Tibial nerve (tissue), 4 donors: ENCODE results near the gene BAIAP2L1. TPM values are rescaled to one million over a fixed set of nuclear protein-coding genes. Genes with fewer than 3 reads are reported as not detected.

Experiments used
- DNase-seq, 2 donors: peaks; one replicate each; pipeline ENCODE4 v3.0.0-alpha.2; 2019; ENCODE audit warnings: low spot score in 2 of 2
- H3K27ac ChIP-seq, 4 donors: fragments of 200-600 bp; sonication (generic) in 3 of 4; one replicate each; pipeline ENCODE4 v1.5.1; 2017 to 2019; ENCODE audit warnings: mild to moderate bottlenecking in 1 of 4
- H3K27me3 ChIP-seq, 2 donors: fragments of 200-600 bp; sonication (generic) in 1 of 2; one replicate each; pipeline versions ENCODE4 v1.5.1 to v1.6.0; 2017 to 2019
- H3K36me3 ChIP-seq, 3 donors: fragments of 200-600 bp; sonication (generic); one replicate each; pipeline ENCODE4 v1.5.1; 2018 to 2019
- H3K4me1 ChIP-seq, 4 donors: fragments of 200-600 bp; sonication (generic) in 3 of 4; one replicate each; pipeline ENCODE4 v1.5.1; 2017 to 2019
- H3K4me3 ChIP-seq, 4 donors: fragments of 200-600 bp; sonication (generic) in 3 of 4; one replicate each; pipeline ENCODE4 v1.5.1; 2017 to 2019; ENCODE audit warnings: mild to moderate bottlenecking in 1 of 4, moderate library complexity in 1 of 4
- H3K9me3 ChIP-seq, 4 donors: fragments of 200-600 bp; sonication (generic) in 3 of 4; one replicate each; pipeline ENCODE4 v1.5.1; 2017 to 2019
- CTCF ChIP-seq, 5 experiments: fragments of 200-600 bp in 3 of 5; fragments of 450-650 bp in 2 of 5; sonication (generic) in 3 of 5; IDR thresholded peaks; one replicate each; pipeline ENCODE4 v1.5.1; 2016 to 2019; ENCODE audit warnings: antibody characterized with exemption in 5 of 5, mild to moderate bottlenecking in 3 of 5, moderate library complexity in 2 of 5
- EP300 ChIP-seq, 2 donors: sonication (generic); formaldehyde crosslinking; IDR thresholded peaks; one replicate each; pipeline ENCODE4 v1.6.1; 2017; ENCODE audit warnings: antibody characterized with exemption in 2 of 2, mild to moderate bottlenecking in 1 of 2
- POLR2A ChIP-seq, 2 donors: fragments of 450-650 bp; IDR thresholded peaks; one replicate each; pipeline ENCODE4 v1.6.1; 2017; ENCODE audit warnings: antibody characterized with exemption in 2 of 2, mild to moderate bottlenecking in 2 of 2, moderate library complexity in 2 of 2
- WGBS, 2 donors: methylation state at CpG; one replicate each; pipeline ENCODE4 v1.1.5; 2018; 5-methylcytosine and 5-hydroxymethylcytosine counted together
- total RNA-seq, 4 donors: library from RNA; depleted of rRNA; stranded (reverse); fragments of >200 nt; gene quantifications; one replicate each; pipeline ENCODE4 v1.1.0, GENCODE V29; 2016

BAIAP2L1 gene
- total RNA-seq, 4 donors from 2014 or later, result 0.42 to 2.7 (median 1.7) TPM

GRCh38 chr7:98372993-98373392 lies 27.9 kb downstream of the BAIAP2L1 start:
- 85 to 89% methylated on average over 3 of the region's 3 CpGs for WGBS, 2 donors
- Histone ChIP-seq H3K9me3 (no peaks in the 10 kb centered on the region), H3K4me3 (no peak overlapping the region), H3K27ac (no peak overlapping the region), H3K4me1 (no peaks in the 10 kb centered on the region), H3K27me3 (no peaks in the 10 kb centered on the region), H3K36me3 (no peaks in the 10 kb centered on the region)
- no peak for DNase-seq
- TF ChIP-seq POLR2A (IDR thresholded peaks at IDR 0.05), result no peak
- TF ChIP-seq CTCF (IDR thresholded peaks at IDR 0.05), result no peak
- TF ChIP-seq EP300 (IDR thresholded peaks at IDR 0.05), result peak in 1 of 2 donors; percentile 16

- Histone ChIP-seq H3K4me3 (no peak overlapping the region), H3K4me1 (no peaks in the 10 kb centered on the region)
- WGBS, 2 donors, result 85 to 86% methylated on average over 7 of the region's 7 CpGs
Observed at GRCh38 chr7:98369726-98370125, 31.2 kb downstream of the BAIAP2L1 start.

GRCh38 chr7:98368716-98369115 lies 32.2 kb downstream of the BAIAP2L1 start:
- DNase-seq, result no peak
- Histone ChIP-seq H3K4me3 (no peak overlapping the region), H3K4me1 (no peaks in the 10 kb centered on the region), H3K9me3 (no peaks in the 10 kb centered on the region), H3K27ac (no peak overlapping the region), H3K36me3 (no peaks in the 10 kb centered on the region), H3K27me3 (no peaks in the 10 kb centered on the region)
- WGBS, 2 donors, result 68 to 70% methylated on average over 8 of the region's 8 CpGs
- TF ChIP-seq POLR2A (IDR thresholded peaks at IDR 0.05) (no peak), CTCF (IDR thresholded peaks at IDR 0.05) (no peak)

More at GRCh38 chr7:98369726-98370125, 31.2 kb downstream of the BAIAP2L1 start:
- TF ChIP-seq CTCF (IDR thresholded peaks at IDR 0.05), result no peak
- TF ChIP-seq EP300 (IDR thresholded peaks at IDR 0.05), result no peak
- no peak for TF ChIP-seq POLR2A (IDR thresholded peaks at IDR 0.05)
- Histone ChIP-seq H3K27ac (no peak overlapping the region), H3K36me3 (no peaks in the 10 kb centered on the region), H3K27me3 (no peaks in the 10 kb centered on the region), H3K9me3 (no peaks in the 10 kb centered on the region)
- DNase-seq, result no peak

GRCh38 chr7:98366562-98366938 lies 34.3 kb downstream of the BAIAP2L1 start:
- H3K27ac ChIP-seq, result peak overlapping the region in 1 of 4 donors; percentile 17
- no peak overlapping the region for H3K4me3 ChIP-seq
- H3K36me3 ChIP-seq, result no peaks in the 10 kb centered on the region
- H3K27me3 ChIP-seq, result no peaks in the 10 kb centered on the region
- no peak for DNase-seq
- H3K4me1 ChIP-seq, result no peaks in the 10 kb centered on the region
- no peak for TF ChIP-seq CTCF (IDR thresholded peaks at IDR 0.05)
- TF ChIP-seq EP300 (IDR thresholded peaks at IDR 0.05), result no peak
- TF ChIP-seq POLR2A (IDR thresholded peaks at IDR 0.05), result no peak
- 83 to 91% methylated on average over 6 of the region's 6 CpGs for WGBS, 2 donors
- H3K9me3 ChIP-seq, result no peaks in the 10 kb centered on the region

- Histone ChIP-seq H3K36me3 (no peaks in the 10 kb centered on the region), H3K9me3 (no peaks in the 10 kb centered on the region), H3K4me1 (no peaks in the 10 kb centered on the region), H3K27ac (peak overlapping the region in 1 of 4 donors; percentile 17), H3K27me3 (no peaks in the 10 kb centered on the region), H3K4me3 (no peak overlapping the region)
- TF ChIP-seq CTCF (IDR thresholded peaks at IDR 0.05) (no peak), EP300 (IDR thresholded peaks at IDR 0.05) (no peak), POLR2A (IDR thresholded peaks at IDR 0.05) (no peak)
- WGBS, 2 donors, result 63 to 76% methylated on average over 11 of the region's 11 CpGs
- peak in 1 of 2 donors; percentile 9 for DNase-seq
Observed at GRCh38 chr7:98365863-98366561, 34.9 kb downstream of the BAIAP2L1 start.
